GM12878 (cell line): Measurements from ENCODE around the gene RBM26.

ENCODE experiments used
- EP300 ChIP-seq, 2 experiments: fragments of 150-350 bp in 1 of 2; IDR thresholded peaks; 2 replicates each; pipeline ENCODE4 v1.6.1; 2011 to 2012; ENCODE audit warnings: low read depth in 2 of 2, low read length in 2 of 2, borderline replicate concordance in 1 of 2, improper control_type of control experiment in 1 of 2, inconsistent platforms in 1 of 2; ENCODE audit not compliant: control insufficient read depth in 1 of 2
- ESRRA ChIP-seq: IDR thresholded peaks from 2 replicates; pipeline ENCODE4 v1.6.1; 2012; ENCODE audit warnings: mild to moderate bottlenecking, low read length, improper control_type of control experiment
- KDM1A ChIP-seq: fragments of 200-600 bp; sonication (generic); IDR thresholded peaks from 2 replicates; pipeline ENCODE4 v1.6.1; 2016; ENCODE audit warnings: borderline replicate concordance
- NR2C2 ChIP-seq: IDR thresholded peaks from 2 replicates; pipeline ENCODE4 v1.6.1; 2011; ENCODE audit warnings: borderline replicate concordance, low read depth; ENCODE audit not compliant: control insufficient read depth, insufficient read length
- POLR2AphosphoS5 ChIP-seq: IDR thresholded peaks from 2 replicates; pipeline ENCODE4 v1.6.1; 2011; ENCODE audit warnings: mild to moderate bottlenecking, low read length, inconsistent platforms
- SMAD1 ChIP-seq: fragments of 450-650 bp; IDR thresholded peaks from 2 replicates; pipeline ENCODE4 v1.6.1; 2018; ENCODE audit warnings: mild to moderate bottlenecking, low read depth; ENCODE audit not compliant: partially characterized antibody
- STAT3 ChIP-seq: IDR thresholded peaks from 2 replicates; pipeline ENCODE4 v1.6.1; 2011; ENCODE audit warnings: low read depth, low read length, improper control_type of control experiment
- TCF7 ChIP-seq: IDR thresholded peaks from 2 replicates; pipeline ENCODE4 v1.6.1; 2014; ENCODE audit warnings: antibody characterized with exemption, borderline replicate concordance
- ZBED1 ChIP-seq: IDR thresholded peaks from 2 replicates; pipeline ENCODE4 v1.6.1; 2016; ENCODE audit warnings: borderline replicate concordance
- TF ChIP-seq, protein P1 (sequence below), 3 experiments: IDR thresholded peaks in 2 of 3; conservative IDR thresholded peaks in 1 of 3; 2 replicates each; pipeline ENCODE4 v1.5.1; 2011; ENCODE audit warnings: low read depth in 3 of 3, low read length in 3 of 3, mild to moderate bottlenecking in 3 of 3, control low read depth in 2 of 3, moderate library complexity in 2 of 3, inconsistent platforms in 1 of 3, mixed read lengths in 1 of 3; ENCODE audit not compliant: control insufficient read depth in 2 of 3, insufficient read depth in 1 of 3; ENCODE audit errors: extremely low read depth in 1 of 3

DNA sequence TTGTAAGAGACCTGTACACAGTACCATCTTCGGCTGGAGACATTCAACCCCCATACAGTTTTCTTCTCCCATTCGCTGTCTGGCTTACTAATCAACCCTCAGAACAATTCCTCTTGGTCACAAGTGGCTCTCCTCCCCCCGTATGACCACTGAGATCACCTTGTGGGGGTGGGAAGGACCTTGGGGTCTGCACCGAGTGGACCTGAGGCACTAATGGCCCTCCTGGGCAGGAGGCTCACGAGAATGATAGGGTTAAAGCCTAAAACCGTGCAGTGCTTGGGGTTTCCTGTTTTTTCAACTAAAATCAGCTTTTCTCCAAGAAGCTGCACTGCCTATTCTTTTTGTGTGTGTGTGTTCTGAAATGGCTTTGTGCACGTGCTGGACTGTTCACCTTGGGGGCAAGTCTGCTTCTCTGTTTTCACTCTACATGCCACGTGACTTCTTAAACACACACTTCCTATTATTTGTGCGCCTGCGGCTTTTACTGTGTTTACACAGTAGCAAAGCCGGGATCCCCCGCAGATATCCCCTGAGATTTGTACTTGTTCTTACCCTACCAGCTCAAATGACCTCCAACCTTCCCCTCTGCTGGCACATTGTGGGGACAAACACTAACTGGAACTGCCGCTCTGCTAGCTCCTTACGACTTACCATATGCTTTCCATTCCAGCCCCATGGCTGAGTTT, 12.3 kb downstream of the RBM26 start:
- TF ChIP-seq ESRRA: no peak
- TF ChIP-seq, protein P1, sequence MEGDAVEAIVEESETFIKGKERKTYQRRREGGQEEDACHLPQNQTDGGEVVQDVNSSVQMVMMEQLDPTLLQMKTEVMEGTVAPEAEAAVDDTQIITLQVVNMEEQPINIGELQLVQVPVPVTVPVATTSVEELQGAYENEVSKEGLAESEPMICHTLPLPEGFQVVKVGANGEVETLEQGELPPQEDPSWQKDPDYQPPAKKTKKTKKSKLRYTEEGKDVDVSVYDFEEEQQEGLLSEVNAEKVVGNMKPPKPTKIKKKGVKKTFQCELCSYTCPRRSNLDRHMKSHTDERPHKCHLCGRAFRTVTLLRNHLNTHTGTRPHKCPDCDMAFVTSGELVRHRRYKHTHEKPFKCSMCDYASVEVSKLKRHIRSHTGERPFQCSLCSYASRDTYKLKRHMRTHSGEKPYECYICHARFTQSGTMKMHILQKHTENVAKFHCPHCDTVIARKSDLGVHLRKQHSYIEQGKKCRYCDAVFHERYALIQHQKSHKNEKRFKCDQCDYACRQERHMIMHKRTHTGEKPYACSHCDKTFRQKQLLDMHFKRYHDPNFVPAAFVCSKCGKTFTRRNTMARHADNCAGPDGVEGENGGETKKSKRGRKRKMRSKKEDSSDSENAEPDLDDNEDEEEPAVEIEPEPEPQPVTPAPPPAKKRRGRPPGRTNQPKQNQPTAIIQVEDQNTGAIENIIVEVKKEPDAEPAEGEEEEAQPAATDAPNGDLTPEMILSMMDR (IDR thresholded peaks at IDR 0.05 in 2 of 3, conservative IDR thresholded peaks at IDR 0.05 in 1 of 3; ENCODE audit: control insufficient read depth in 2 of 3, extremely low read depth in 1 of 3, insufficient read depth in 1 of 3, low read depth in 3 of 3, low read length in 3 of 3): no peak
- no peak for TF ChIP-seq SMAD1
- TF ChIP-seq KDM1A: no peak
- TF ChIP-seq POLR2AphosphoS5: no peak; the same call in 1 of the 2 replicates
- TF ChIP-seq EP300 (IDR thresholded peaks at IDR 0.05; ENCODE audit: borderline replicate concordance in 1 of 2, control insufficient read depth in 1 of 2, low read depth in 2 of 2, low read length in 2 of 2): 0 out of 4 replicates have a peak, but pooled peaks of 1 of the 2 experiments have one; percentile 13
- TF ChIP-seq NR2C2: no peak
- TF ChIP-seq ZBED1: no peak
- no peak for TF ChIP-seq TCF7
- no peak for TF ChIP-seq STAT3
